Ovary (tissue), 9 donors: ENCODE results near the gene TMEM139. TPM values are rescaled to one million over a fixed set of nuclear protein-coding genes. Genes with fewer than 3 reads are reported as not detected.

Experiments used
- DNase-seq, 5 donors: peaks; one replicate each; pipeline ENCODE4 v3.0.0-alpha.2; 2019 to 2020
- H3K27ac ChIP-seq, 2 donors: fragments of 200-600 bp; one replicate each; pipeline versions ENCODE4 v1.5.1 to v1.8.0; 2019 to 2022
- H3K27me3 ChIP-seq: fragments of 200-600 bp; one replicate; pipeline ENCODE4 v1.8.0; 2022
- H3K36me3 ChIP-seq: fragments of 200-600 bp; sonication (generic); one replicate; pipeline ENCODE4 v1.5.1; 2019
- H3K4me1 ChIP-seq: one replicate; pipeline ENCODE4 v1.8.1; 2013; ENCODE audit warnings: mild to moderate bottlenecking, moderate library complexity; ENCODE audit not compliant: insufficient read depth
- H3K4me3 ChIP-seq: fragments of 200-600 bp; sonication (generic); one replicate; pipeline ENCODE4 v1.5.1; 2017
- H3K9me3 ChIP-seq, 2 donors: fragments of 200-600 bp in 1 of 2; sonication (generic) in 1 of 2; one replicate each; pipeline versions ENCODE4 v1.5.1 to v1.8.1; 2013 to 2019; ENCODE audit warnings: mild to moderate bottlenecking in 1 of 2, moderate library complexity in 1 of 2
- CTCF ChIP-seq, 3 donors: fragments of 450-650 bp in 2 of 3; fragments of 200-600 bp in 1 of 3; IDR thresholded peaks; one replicate each; pipeline versions ENCODE4 v1.5.1 to v1.8.0; 2016 to 2022; ENCODE audit warnings: antibody characterized with exemption in 3 of 3, mild to moderate bottlenecking in 1 of 3
- EP300 ChIP-seq: sonication (generic); formaldehyde crosslinking; IDR thresholded peaks from one replicate; pipeline ENCODE4 v1.6.1; 2017; ENCODE audit warnings: antibody characterized with exemption
- POLR2A ChIP-seq: fragments of 450-650 bp; IDR thresholded peaks from one replicate; pipeline ENCODE4 v1.6.1; 2017; ENCODE audit warnings: antibody characterized with exemption, mild to moderate bottlenecking, moderate library complexity
- WGBS, 3 donors: extraction: QIAGEN DNeasy Blood & Tissue Kit in 1 of 3; methylation state at CpG; one replicate each; pipeline versions ENCODE4 v1.1.5 to v1.1.7; 2013 to 2017; 5-methylcytosine and 5-hydroxymethylcytosine counted together
- intact Hi-C, 4 donors: fragments of 100-400 bp; cut with DNase I; formaldehyde crosslinking; loops; one replicate each; pipeline versions ENCODE4 v1.11.0 to v1.15.1; 2022 to 2023
- polyA plus RNA-seq, 2 donors: library from polyadenylated mRNA; stranded (reverse); fragments of 200-250 nt in 1 of 2; fragments of 350-450 nt in 1 of 2; fragmentation: Illumina TruSeq in 1 of 2; extraction: RNeasy Lipid Tissue Mini Kit (QIAGEN cat#74804) in 1 of 2; gene quantifications; one replicate each; pipeline ENCODE4 v1.2.3, GENCODE V29; 2013 to 2014
- total RNA-seq, 7 donors: library from RNA; depleted of rRNA in 2 of 7; stranded (reverse); fragments of >200 nt in 2 of 7; fragmentation: NEBNext Ultra II Directional in 3 of 7; extraction: Animal tissue kit (Norgen Biotek cat#: 25700) in 3 of 7; gene quantifications; one replicate each; pipeline versions ENCODE4 v1.1.0 to v1.2.4, GENCODE V29; 2016 to 2023
- donor health status: DM: no; HTN: no; CAD: no; lungs with moderate emphysema.
- donor health status: DM: no; HTN: no; CAD: no.
- donor health status: Bipolar disorder and iron deficiency.
- donor health status: DM: yes; HTN: yes; CAD: no.
- donor health status: DM: no; HTN: no; CAD: no.
- donor health status: DM: yes; HTN: yes; CAD: no.

The TMEM139 gene
- total and polyA plus RNA-seq, 9 donors = 0.35 to 10.8 (median 0.61) TPM

GRCh38 chr7:143325240-143325639, 40.5 kb downstream of the TMEM139 start:
- DNase-seq = no peak
- peaks cover 2% of the 10 kb centered on the region for H3K4me1 ChIP-seq
- WGBS, 3 donors = 16 to 47% (median 19%) methylated on average over 2 of the region's 2 CpGs
- no peak overlapping the region for H3K4me3 ChIP-seq
- TF ChIP-seq EP300 = no peak
- no peak for TF ChIP-seq POLR2A
- TF ChIP-seq CTCF (IDR thresholded peaks at IDR 0.05) = no peak
- intact Hi-C loops = no loop called here
- H3K9me3 ChIP-seq = no peaks in the 10 kb centered on the region
- no peaks in the 10 kb centered on the region for H3K36me3 ChIP-seq
- no peaks in the 10 kb centered on the region for H3K27me3 ChIP-seq
- H3K27ac ChIP-seq = no peak overlapping the region

GRCh38 chr7:143327903-143328302, 43.1 kb downstream of the TMEM139 start:
- Histone ChIP-seq H3K4me1 (peaks cover 2% of the 10 kb centered on the region), H3K4me3 (no peak overlapping the region), H3K36me3 (no peaks in the 10 kb centered on the region), H3K27me3 (no peaks in the 10 kb centered on the region), H3K27ac (no peak overlapping the region), H3K9me3 (no peaks in the 10 kb centered on the region)
- no peak for DNase-seq
- intact Hi-C loops = no loop called here
- TF ChIP-seq CTCF (IDR thresholded peaks at IDR 0.05) (no peak), EP300 (no peak), POLR2A (no peak)
- WGBS, 3 donors = 89 to 98% (median 95%) methylated on average over 5 of the region's 5 CpGs

- TF ChIP-seq POLR2A (no peak), CTCF (IDR thresholded peaks at IDR 0.05) (no peak), EP300 (no peak)
- WGBS, 3 donors = 89 to 92% (median 92%) methylated on average over 10 of the region's 10 CpGs
- intact Hi-C loops = no loop called here
- no peaks in the 10 kb centered on the region for H3K4me1 ChIP-seq
- H3K9me3 ChIP-seq = no peaks in the 10 kb centered on the region
- no peak for DNase-seq
- H3K27me3 ChIP-seq = no peaks in the 10 kb centered on the region
- no peak overlapping the region for H3K27ac ChIP-seq
- no peaks in the 10 kb centered on the region for H3K36me3 ChIP-seq
- H3K4me3 ChIP-seq = no peak overlapping the region
Observed at GRCh38 chr7:143329471-143330170, 44.9 kb downstream of the TMEM139 start.

- intact Hi-C loops = no loop called here
- Histone ChIP-seq H3K27me3 (no peaks in the 10 kb centered on the region), H3K4me1 (no peaks in the 10 kb centered on the region), H3K27ac (no peak overlapping the region), H3K36me3 (no peaks in the 10 kb centered on the region), H3K9me3 (no peaks in the 10 kb centered on the region), H3K4me3 (no peak overlapping the region)
- WGBS, 3 donors = 64 to 82% (median 70%) methylated on average over 8 of the region's 8 CpGs
- DNase-seq = no peak
- TF ChIP-seq POLR2A (no peak), EP300 (no peak), CTCF (IDR thresholded peaks at IDR 0.05) (no peak)
Observed at GRCh38 chr7:143331179-143331801, 46.5 kb downstream of the TMEM139 start.
